Smooth muscle cell (in vitro differentiated cells): ENCODE results near the gene MFAP1. TPM values are rescaled to one million over a fixed set of nuclear protein-coding genes. Genes with fewer than 3 reads are reported as not detected.
A peak's percentile ranks its signal among the peaks of the same experiment; 100 is the strongest.

ENCODE experiments used
- DNase-seq: peaks from one replicate; lab custom pipeline; 2025; ENCODE audit not compliant: unreplicated experiment; lab: John Stamatoyannopoulos, UW
- H2AFZ ChIP-seq: fragments of 200-600 bp; sonication (generic); 2 replicates; pipeline ENCODE4 v1.6.0; 2016; ENCODE audit warnings: antibody characterized with exemption, low read depth, mild to moderate bottlenecking
- H3F3A ChIP-seq: fragments of 200-600 bp; sonication (generic); 2 replicates; pipeline ENCODE4 v1.6.0; 2017; ENCODE audit warnings: antibody characterized with exemption, low read depth
- H3K27ac ChIP-seq: fragments of 200-600 bp; sonication (generic); 2 replicates; pipeline ENCODE4 v1.5.1; 2016; ENCODE audit warnings: low read depth, mild to moderate bottlenecking
- H3K27me3 ChIP-seq: fragments of 200-600 bp; sonication (generic); 2 replicates; pipeline ENCODE4 v1.6.1; 2016; ENCODE audit warnings: low read depth, mild to moderate bottlenecking
- H3K36me3 ChIP-seq: fragments of 200-600 bp; sonication (generic); 2 replicates; pipeline ENCODE4 v1.5.1; 2016; ENCODE audit warnings: low read depth
- H3K4me1 ChIP-seq: fragments of 200-600 bp; sonication (generic); 2 replicates; pipeline ENCODE4 v1.5.1; 2016; ENCODE audit warnings: low read depth
- H3K4me2 ChIP-seq: fragments of 200-600 bp; sonication (generic); 2 replicates; pipeline ENCODE4 v1.6.0; 2016; ENCODE audit warnings: mild to moderate bottlenecking
- H3K4me3 ChIP-seq: fragments of 200-600 bp; sonication (generic); 2 replicates; pipeline ENCODE4 v1.5.1; 2016; ENCODE audit warnings: mild to moderate bottlenecking
- H3K79me2 ChIP-seq: fragments of 200-600 bp; sonication (generic); 2 replicates; pipeline ENCODE4 v1.6.0; 2016; ENCODE audit warnings: low read depth, mild to moderate bottlenecking
- H3K9ac ChIP-seq: fragments of 200-600 bp; sonication (generic); 2 replicates; pipeline ENCODE4 v1.6.0; 2016; ENCODE audit warnings: low read depth
- H3K9me3 ChIP-seq: fragments of 200-600 bp; sonication (generic); replicated peaks from 2 replicates; pipeline ENCODE4 v1.5.1; 2016; ENCODE audit warnings: low read depth
- H4K20me1 ChIP-seq: fragments of 200-600 bp; sonication (generic); 2 replicates; pipeline ENCODE4 v1.6.0; 2016; ENCODE audit warnings: low read depth
- WGBS: methylation state at CpG from one replicate; pipeline ENCODE4 v1.1.7; 2016; ENCODE audit warnings: low lambda C conversion rate; 5-methylcytosine and 5-hydroxymethylcytosine counted together
- microRNA counts: library from miRNA; unstranded; fragments of <30 nt; microRNA quantifications from one replicate; lab custom pipeline; 2016
- microRNA-seq: library from miRNA; unstranded; fragments of <30 nt; microRNA quantifications from one replicate; pipeline ENCODE4, GENCODE V29; 2016; ENCODE audit warnings: borderline number of aligned reads
- polyA plus RNA-seq: library from polyadenylated mRNA; unstranded; fragments of >200 nt; fragmentation: Nextera tagmentation; extraction: Ambion mirVana; gene quantifications from 2 replicates; pipeline ENCODE4 v1.2.1, GENCODE V29; 2016
- small RNA-seq: library from RNA; depleted of rRNA; stranded (forward); fragments of <200 nt; gene quantifications from one replicate; pipeline ENCODE3, GENCODE V24; 2014
- total RNA-seq: library from RNA; depleted of rRNA; stranded (reverse); fragments of >200 nt; gene quantifications from 2 replicates; pipeline ENCODE4 v1.2.3, GENCODE V29; 2014
- TF ChIP-seq, protein P1 (sequence below): fragments of 200-600 bp; sonication (generic); IDR thresholded peaks from 2 replicates; pipeline ENCODE4 v1.5.1; 2017; ENCODE audit warnings: borderline replicate concordance, mild to moderate bottlenecking, antibody characterized with exemption; ENCODE audit not compliant: insufficient read depth, poor library complexity, severe bottlenecking

Gene MFAP1
- total and polyA plus RNA-seq, 2 experiments from 2014 or later: 34.9 to 41.2 TPM

DNA sequence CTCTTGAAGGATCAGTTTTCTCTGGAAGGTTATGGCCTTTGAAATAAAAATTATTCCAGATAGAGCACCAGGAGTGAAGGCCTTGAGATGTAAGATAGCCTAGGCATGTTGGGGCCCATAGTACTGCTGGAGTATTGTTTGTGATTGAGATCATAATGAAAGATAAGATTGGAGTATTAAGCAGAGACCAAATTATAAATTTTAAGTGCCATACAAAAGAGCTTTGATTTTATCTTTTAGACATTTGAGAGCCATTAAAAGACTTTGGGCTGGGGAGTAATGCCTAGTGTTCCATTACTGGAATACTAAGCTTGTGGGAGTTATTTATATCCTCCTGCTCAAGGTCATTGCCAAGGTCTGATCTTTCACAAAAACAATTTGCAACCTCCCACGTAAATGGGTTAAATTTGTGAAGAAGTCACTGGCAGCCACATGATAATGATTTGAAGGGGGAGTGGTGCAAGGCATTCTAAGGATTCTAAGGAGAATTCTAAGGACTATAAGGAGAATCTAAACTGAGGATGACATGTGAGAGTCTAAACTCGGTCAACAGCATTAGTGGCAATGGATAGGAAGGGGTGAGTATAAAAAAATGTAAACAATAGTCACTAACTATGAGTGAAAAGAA, 60.6 kb downstream of the MFAP1 start:
- Histone ChIP-seq H3K36me3 (peaks cover 54% of the 10 kb centered on the region), H3K4me2 (no peak overlapping the region), H3K27me3 (no peaks in the 10 kb centered on the region), H3K9me3 (no peaks in the 10 kb centered on the region), H3K4me1 (no peaks in the 10 kb centered on the region), H4K20me1 (peaks cover 93% of the 10 kb centered on the region), H3F3A (peaks cover 35% of the 10 kb centered on the region), H3K79me2 (peaks cover 19% of the 10 kb centered on the region), H3K27ac (no peak overlapping the region), H3K9ac (no peak overlapping the region), H2AFZ (no peak overlapping the region), H3K4me3 (no peak overlapping the region)
- WGBS: 88% methylated on average over 2 of the region's 2 CpGs
- DNase-seq: no peak
- TF ChIP-seq, protein P1, sequence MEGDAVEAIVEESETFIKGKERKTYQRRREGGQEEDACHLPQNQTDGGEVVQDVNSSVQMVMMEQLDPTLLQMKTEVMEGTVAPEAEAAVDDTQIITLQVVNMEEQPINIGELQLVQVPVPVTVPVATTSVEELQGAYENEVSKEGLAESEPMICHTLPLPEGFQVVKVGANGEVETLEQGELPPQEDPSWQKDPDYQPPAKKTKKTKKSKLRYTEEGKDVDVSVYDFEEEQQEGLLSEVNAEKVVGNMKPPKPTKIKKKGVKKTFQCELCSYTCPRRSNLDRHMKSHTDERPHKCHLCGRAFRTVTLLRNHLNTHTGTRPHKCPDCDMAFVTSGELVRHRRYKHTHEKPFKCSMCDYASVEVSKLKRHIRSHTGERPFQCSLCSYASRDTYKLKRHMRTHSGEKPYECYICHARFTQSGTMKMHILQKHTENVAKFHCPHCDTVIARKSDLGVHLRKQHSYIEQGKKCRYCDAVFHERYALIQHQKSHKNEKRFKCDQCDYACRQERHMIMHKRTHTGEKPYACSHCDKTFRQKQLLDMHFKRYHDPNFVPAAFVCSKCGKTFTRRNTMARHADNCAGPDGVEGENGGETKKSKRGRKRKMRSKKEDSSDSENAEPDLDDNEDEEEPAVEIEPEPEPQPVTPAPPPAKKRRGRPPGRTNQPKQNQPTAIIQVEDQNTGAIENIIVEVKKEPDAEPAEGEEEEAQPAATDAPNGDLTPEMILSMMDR: no peak

DNA sequence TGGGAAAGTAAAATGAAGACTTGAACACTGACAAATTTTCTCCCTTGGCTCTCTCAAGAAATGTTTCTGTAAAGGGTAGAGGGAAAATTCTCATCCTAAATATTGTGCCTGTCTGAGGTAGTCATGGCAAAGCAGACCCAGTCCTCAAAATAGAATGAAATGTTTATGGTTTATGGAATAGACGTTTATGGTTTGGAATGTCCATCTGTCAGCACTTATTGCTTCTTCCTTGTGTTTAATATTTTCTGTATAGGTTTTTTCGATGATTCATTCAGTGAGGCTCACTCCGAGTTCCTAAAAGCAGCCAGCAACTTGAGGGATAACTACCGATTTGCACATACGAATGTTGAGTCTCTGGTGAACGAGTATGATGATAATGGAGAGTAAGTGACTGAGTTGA, 61.7 kb downstream of the MFAP1 start:
- Histone ChIP-seq H3K4me1 (no peaks in the 10 kb centered on the region), H2AFZ (no peak overlapping the region), H3K36me3 (peaks cover 47% of the 10 kb centered on the region), H3K4me2 (no peak overlapping the region), H3K79me2 (peaks cover 19% of the 10 kb centered on the region), H4K20me1 (peaks cover 95% of the 10 kb centered on the region), H3K27ac (peak overlapping the region; percentile 59), H3K9me3 (no peaks in the 10 kb centered on the region), H3K9ac (no peak overlapping the region), H3K27me3 (no peaks in the 10 kb centered on the region), H3F3A (peaks cover 27% of the 10 kb centered on the region), H3K4me3 (no peak overlapping the region)
- 89% methylated on average over 6 of the region's 6 CpGs for WGBS
- TF ChIP-seq, protein P1: no peak
- no peak for DNase-seq

MicroRNAs encoded within 50 kb of the gene (microRNA counts, 767-probe panel; counts per million panel counts)
- 183 counts per million for microRNA hsa-miR-1282 (lab: Ali Mortazavi, UCI)

Small RNAs within 50 kb of the gene (microRNA-seq; reads per million reads assigned to microRNA genes)
- gene MIR1282: not detected

Small RNAs within 50 kb of the gene (small RNA-seq; reads per million reads assigned to genes)
- gene MIR1282: not detected
- not detected for gene RF00019

Other genes with a start within 250 kb of the MFAP1 start
- gene PPIP5K1, start 234.5 kb downstream of the MFAP1 start, total RNA-seq: 14.5 and 24.6 TPM in 2 replicates
- gene PPIP5K1, start 234.5 kb downstream of the MFAP1 start, polyA plus RNA-seq: 4.8 and 8.7 TPM in 2 replicates
- 0.27 and 7.2 TPM in 2 replicates for gene CKMT1B, start 230.7 kb downstream of the MFAP1 start, total RNA-seq
- not detected in 2 replicates for gene CKMT1B, start 230.7 kb downstream of the MFAP1 start, polyA plus RNA-seq
- gene STRC, start 205.9 kb downstream of the MFAP1 start, total RNA-seq: 0.31 and 0.49 TPM in 2 replicates
- 0.75 and 1.2 TPM in 2 replicates for gene STRC, start 205.9 kb downstream of the MFAP1 start, polyA plus RNA-seq
- 1.7 and 20.7 TPM in 2 replicates for gene CATSPER2, start 175.8 kb downstream of the MFAP1 start, total RNA-seq
- 1.9 and 3.7 TPM in 2 replicates for gene CATSPER2, start 175.8 kb downstream of the MFAP1 start, polyA plus RNA-seq
- gene CKMT1A, start 130.8 kb downstream of the MFAP1 start, total RNA-seq: 0.40 TPM in 1 of 2 replicates, not detected in the other
- gene CKMT1A, start 130.8 kb downstream of the MFAP1 start, polyA plus RNA-seq: 0.66 TPM in 1 of 2 replicates, not detected in the other
- 309 and 390 TPM in 2 replicates for gene PDIA3, start 78.3 kb downstream of the MFAP1 start, total RNA-seq
- gene PDIA3, start 78.3 kb downstream of the MFAP1 start, polyA plus RNA-seq: 907 and 1,212 TPM in 2 replicates
- gene ELL3, start 47.7 kb downstream of the MFAP1 start, total RNA-seq: 1.1 and 3.7 TPM in 2 replicates
- gene ELL3, start 47.7 kb downstream of the MFAP1 start, polyA plus RNA-seq: 0.25 and 3.2 TPM in 2 replicates
- gene SERF2, start 32.4 kb downstream of the MFAP1 start, total RNA-seq: 1,247 and 1,277 TPM in 2 replicates
- gene SERF2, start 32.4 kb downstream of the MFAP1 start, polyA plus RNA-seq: 2,168 and 2,420 TPM in 2 replicates
- gene SERINC4, start 24.5 kb downstream of the MFAP1 start, total RNA-seq: not detected in 2 replicates
- gene SERINC4, start 24.5 kb downstream of the MFAP1 start, polyA plus RNA-seq: 0.17 TPM in 1 of 2 replicates, not detected in the other
- 14.6 and 14.7 TPM in 2 replicates for gene HYPK, start 24.1 kb downstream of the MFAP1 start, total RNA-seq
- gene HYPK, start 24.1 kb downstream of the MFAP1 start, polyA plus RNA-seq: 7.3 and 20.2 TPM in 2 replicates
- gene WDR76, start 2.3 kb upstream of the MFAP1 start, total RNA-seq: 9.8 and 19.7 TPM in 2 replicates
- gene WDR76, start 2.3 kb upstream of the MFAP1 start, polyA plus RNA-seq: 3.4 and 3.9 TPM in 2 replicates